Neural cell (in vitro differentiated cells): ENCODE measurements around the gene MPV17L.
"Not testable (repeated sequence)": the region's sequence is repeated elsewhere in the genome, so short reads cannot be mapped to it uniquely, and the experiment has no call there.

ENCODE experiments used
- CTCF ChIP-seq: fragments of 450-650 bp; IDR thresholded peaks from 2 replicates; pipeline ENCODE4 v1.5.1; 2014; ENCODE audit warnings: antibody characterized with exemption, mild to moderate bottlenecking, moderate library complexity; ENCODE audit not compliant: poor library complexity, severe bottlenecking
- EP300 ChIP-seq: fragments of 450-650 bp; conservative IDR thresholded peaks from 2 replicates; pipeline ENCODE4 v1.6.1; 2014; ENCODE audit warnings: antibody characterized with exemption, mild to moderate bottlenecking, moderate library complexity; ENCODE audit not compliant: poor library complexity, severe bottlenecking
- POLR2AphosphoS5 ChIP-seq: IDR thresholded peaks from 2 replicates; pipeline ENCODE4 v1.6.1; 2012
- REST ChIP-seq: IDR thresholded peaks from 2 replicates; pipeline ENCODE4 v1.6.1; 2012; ENCODE audit warnings: borderline replicate concordance
- TAF1 ChIP-seq: IDR thresholded peaks from 2 replicates; pipeline ENCODE4 v1.6.1; 2012; ENCODE audit warnings: low read depth

- TF ChIP-seq EP300, CTCF, TAF1, REST, POLR2AphosphoS5: not testable (repeated sequence)
Observed at GRCh38 chr16:15396509-15396829, 915 bp downstream of the MPV17L start.
